Testis (tissue), 3 donors: ENCODE measurements around the gene SF3B2. TPM values are rescaled to one million over a fixed set of nuclear protein-coding genes. Genes with fewer than 3 reads are reported as not detected.
"Not testable (repeated sequence)": the region's sequence is repeated elsewhere in the genome, so short reads cannot be mapped to it uniquely, and the experiment has no call there.

Source experiments
- DNase-seq: peaks from one replicate; pipeline ENCODE4 v3.0.0-alpha.2; 2019
- H3K27ac ChIP-seq, 2 donors: fragments of 200-600 bp; sonication (generic); one replicate each; pipeline ENCODE4 v1.5.1; 2019
- H3K27me3 ChIP-seq: fragments of 200-600 bp; sonication (generic); one replicate; pipeline ENCODE4 v1.5.1; 2019
- H3K36me3 ChIP-seq: fragments of 200-600 bp; sonication (generic); one replicate; pipeline ENCODE4 v1.5.1; 2017; ENCODE audit warnings: low read depth; ENCODE audit errors: missing control alignments
- H3K4me1 ChIP-seq: fragments of 200-600 bp; sonication (generic); one replicate; pipeline ENCODE4 v1.5.1; 2019
- H3K4me3 ChIP-seq, 2 donors: fragments of 200-600 bp; sonication (generic); one replicate each; pipeline ENCODE4 v1.5.1; 2017 to 2019
- H3K9me3 ChIP-seq: fragments of 200-600 bp; sonication (generic); one replicate; pipeline ENCODE4 v1.5.1; 2017
- CTCF ChIP-seq, 3 experiments: fragments of 450-650 bp in 2 of 3; fragments of 200-600 bp in 1 of 3; sonication (generic) in 1 of 3; IDR thresholded peaks; one replicate each; pipeline ENCODE4 v1.5.1; 2016 to 2019; ENCODE audit warnings: antibody characterized with exemption in 3 of 3, mild to moderate bottlenecking in 2 of 3, moderate library complexity in 1 of 3
- POLR2A ChIP-seq: fragments of 450-650 bp; IDR thresholded peaks from one replicate; pipeline ENCODE4 v1.6.1; 2017; ENCODE audit warnings: antibody characterized with exemption, mild to moderate bottlenecking, moderate library complexity
- WGBS, 2 donors: methylation state at CpG; one replicate each; pipeline ENCODE4 v1.1.5; 2018; 5-methylcytosine and 5-hydroxymethylcytosine counted together
- intact Hi-C: fragments of 100-400 bp; cut with DNase I; formaldehyde crosslinking; loops from one replicate; pipeline ENCODE4 v1.15.1; 2023; ENCODE audit warnings: low total_unique reads
- polyA plus RNA-seq: library from polyadenylated mRNA; stranded (reverse); fragments of 350-450 nt; fragmentation: Illumina TruSeq; extraction: RNeasy Lipid Tissue Mini Kit (QIAGEN cat#74804); gene quantifications from one replicate; pipeline ENCODE4 v1.2.3, GENCODE V29; 2014; ENCODE audit warnings: low read depth, low replicate concordance; ENCODE audit not compliant: insufficient read depth
- total RNA-seq, 2 donors: library from RNA; depleted of rRNA; stranded (reverse); fragments of >200 nt; gene quantifications; one replicate each; pipeline ENCODE4 v1.2.3, GENCODE V29; 2016

The SF3B2 gene
- total and polyA plus RNA-seq, 3 donors from 2014 or later: 307 to 341 (median 315) TPM

- no peaks in the 10 kb centered on the region for H3K9me3 ChIP-seq
- peaks cover 20% of the 10 kb centered on the region for H3K4me1 ChIP-seq
- H3K4me3 ChIP-seq: no peak overlapping the region
- H3K36me3 ChIP-seq: no peaks in the 10 kb centered on the region
- intact Hi-C loops: no loop called here
- H3K27ac ChIP-seq: no peak overlapping the region
- DNase-seq: no peak
- WGBS, 2 donors: 85 to 86% methylated on average over 1 of the region's 1 CpG
- no peak for TF ChIP-seq CTCF (IDR thresholded peaks at IDR 0.05)
- H3K27me3 ChIP-seq: no peaks in the 10 kb centered on the region
Measured at GRCh38 chr11:66073669-66074068, 21.5 kb downstream of the SF3B2 start.

GRCh38 chr11:66075273-66075672, 23.1 kb downstream of the SF3B2 start:
- peaks cover 9% of the 10 kb centered on the region for H3K4me1 ChIP-seq
- TF ChIP-seq POLR2A (no peak), CTCF (IDR thresholded peaks at IDR 0.05) (no peak)
- no peaks in the 10 kb centered on the region for H3K9me3 ChIP-seq
- no peak overlapping the region for H3K4me3 ChIP-seq
- 91 to 95% methylated on average over 4 of the region's 4 CpGs for WGBS, 2 donors
- H3K27me3 ChIP-seq: no peaks in the 10 kb centered on the region
- no peak overlapping the region for H3K27ac ChIP-seq
- H3K36me3 ChIP-seq: no peaks in the 10 kb centered on the region
- no peak for DNase-seq
- intact Hi-C loops: no loop called here

DNA sequence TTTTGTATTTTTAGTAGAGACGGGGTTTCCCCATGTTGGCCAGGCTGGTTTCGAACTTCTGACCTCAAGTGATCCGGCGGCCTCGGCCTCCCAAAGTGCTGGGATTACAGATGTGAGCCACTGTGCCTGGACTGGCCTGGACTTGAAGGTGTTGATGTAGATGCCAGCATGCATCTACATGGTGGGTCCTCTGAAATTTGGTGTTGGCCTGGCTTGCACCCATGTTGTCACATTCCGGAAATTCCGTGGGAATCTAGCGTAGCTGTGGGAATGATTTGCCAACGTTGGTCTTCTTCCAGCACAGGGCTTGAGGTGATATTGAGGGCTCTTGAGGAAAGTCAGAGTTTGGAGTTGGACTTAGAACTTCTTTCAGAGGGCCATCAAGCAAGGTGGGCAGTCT, 24.4 kb downstream of the SF3B2 start:
- Histone ChIP-seq H3K4me1 (peaks cover 8% of the 10 kb centered on the region), H3K27me3 (no peaks in the 10 kb centered on the region), H3K9me3 (no peaks in the 10 kb centered on the region), H3K27ac (no peak overlapping the region), H3K36me3 (no peaks in the 10 kb centered on the region), H3K4me3 (no peak overlapping the region)
- WGBS, 2 donors: 87 to 91% methylated on average over 9 of the region's 9 CpGs
- no peak for DNase-seq
- TF ChIP-seq POLR2A (no peak), CTCF (IDR thresholded peaks at IDR 0.05) (no peak)
- intact Hi-C loops: no loop called here

DNA sequence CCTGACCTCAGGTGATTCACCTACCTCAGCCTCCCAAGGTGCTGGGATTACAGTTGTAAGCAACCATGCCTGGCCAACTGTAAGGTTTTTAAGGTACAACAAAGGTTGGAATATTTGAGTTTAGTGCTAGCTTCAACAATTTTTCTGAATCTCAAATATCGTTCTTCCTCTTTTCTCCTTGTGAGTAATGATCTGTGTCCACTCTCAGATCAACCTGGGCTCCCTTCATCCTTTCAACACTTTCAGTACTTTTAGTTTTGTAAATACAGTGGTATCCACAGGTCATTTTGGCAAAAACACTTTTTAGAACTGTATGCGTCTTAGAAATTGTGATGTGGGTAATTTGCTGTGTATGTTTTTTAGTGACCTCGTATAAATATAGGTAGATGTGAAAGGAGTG, 25.8 kb downstream of the SF3B2 start:
- intact Hi-C loops: no loop called here
- 92 to 93% methylated on average over 3 of the region's 3 CpGs for WGBS, 2 donors
- no peak overlapping the region for H3K4me3 ChIP-seq

DNA sequence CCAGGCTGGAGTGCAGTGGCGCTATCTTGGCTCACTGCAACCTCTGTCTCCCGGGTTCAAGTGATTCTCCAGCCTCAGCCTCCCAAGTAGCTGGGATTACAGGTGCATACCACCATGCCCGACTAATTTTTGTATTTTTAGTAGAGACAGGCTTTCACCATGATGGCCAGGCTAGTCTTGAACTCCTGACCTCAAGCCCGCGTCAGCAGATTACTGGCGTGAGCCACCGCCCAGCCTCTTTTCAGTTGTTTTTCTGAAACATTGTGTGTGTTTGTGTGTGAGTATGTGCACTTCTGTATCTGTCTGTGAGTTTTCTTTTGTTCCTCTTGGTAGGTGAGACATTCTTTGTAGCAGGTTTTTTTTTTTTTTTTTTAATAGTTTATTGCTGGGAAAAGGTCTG, 26.8 kb downstream of the SF3B2 start:
- H3K9me3 ChIP-seq, H3K4me3 ChIP-seq, H3K27ac ChIP-seq, H3K27me3 ChIP-seq, H3K36me3 ChIP-seq, intact Hi-C loops, DNase-seq: not testable (repeated sequence)
- WGBS, 2 donors: 75 to 84% methylated on average over 7 of the region's 7 CpGs
- H3K4me1 ChIP-seq: peaks cover 21% of the 10 kb centered on the region

More for the DNA sequence above, 25.8 kb downstream of the SF3B2 start:
- no peaks in the 10 kb centered on the region for H3K36me3 ChIP-seq
- no peak for TF ChIP-seq CTCF (IDR thresholded peaks at IDR 0.05)
- no peak for TF ChIP-seq POLR2A
- no peaks in the 10 kb centered on the region for H3K9me3 ChIP-seq
- DNase-seq: no peak
- no peaks in the 10 kb centered on the region for H3K27me3 ChIP-seq
- peaks cover 11% of the 10 kb centered on the region for H3K4me1 ChIP-seq
- no peak overlapping the region for H3K27ac ChIP-seq
